OCI-LY1 (cell line): Measurements from ENCODE around the gene CDHR3.

Experiments
- EZH2 ChIP-seq: fragments of 200-600 bp; sonication (generic), shearing (Covaris generic); IDR thresholded peaks from 2 replicates; pipeline ENCODE4 v1.8.0; 2017; ENCODE audit warnings: borderline replicate concordance, mixed run types, mild to moderate bottlenecking, antibody characterized with exemption, low read length, moderate library complexity, mixed read lengths
- TF ChIP-seq, protein P1 (sequence below): fragments of 200-600 bp; sonication (generic), shearing (Covaris generic); IDR thresholded peaks from 2 replicates; pipeline ENCODE4 v1.5.1; 2017; ENCODE audit warnings: mild to moderate bottlenecking, antibody characterized with exemption, low read length, moderate library complexity, mixed read lengths

DNA sequence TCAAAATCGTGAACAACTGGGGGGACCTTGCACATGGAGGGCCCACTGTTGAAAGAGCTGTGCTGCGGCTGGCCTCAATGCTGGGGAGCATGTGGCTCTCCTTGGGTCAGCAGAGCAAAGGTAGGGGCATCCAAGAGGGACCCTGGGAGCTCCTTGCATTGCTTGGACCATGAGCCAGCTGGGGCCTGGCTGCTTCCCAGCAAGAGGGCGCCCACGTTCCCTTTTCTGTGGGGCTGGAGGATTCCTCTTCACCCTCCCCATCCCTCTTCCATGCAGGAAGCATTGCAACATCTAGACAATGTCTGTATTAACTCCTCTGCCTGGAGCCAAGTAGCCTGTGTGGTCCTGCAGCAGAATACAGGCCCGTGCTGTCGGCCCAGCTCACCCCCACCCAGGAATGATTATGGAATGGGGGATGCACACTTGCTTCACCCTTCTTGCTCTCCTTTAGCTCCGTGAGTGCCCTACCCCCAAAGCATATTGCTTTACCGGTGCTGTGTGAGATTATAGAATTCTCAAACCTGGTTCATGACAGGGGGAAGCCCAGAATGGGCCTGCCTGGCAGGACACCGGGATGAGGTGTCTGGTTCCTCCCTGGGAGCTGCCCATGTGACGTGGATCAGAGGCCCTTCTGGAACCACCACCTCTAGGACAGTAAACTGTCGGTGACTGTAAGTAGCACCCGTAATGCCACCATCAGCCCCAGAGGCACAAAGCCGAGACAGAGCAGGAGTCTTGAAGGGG, 87.1 kb downstream of the CDHR3 start:
- TF ChIP-seq, protein P1, sequence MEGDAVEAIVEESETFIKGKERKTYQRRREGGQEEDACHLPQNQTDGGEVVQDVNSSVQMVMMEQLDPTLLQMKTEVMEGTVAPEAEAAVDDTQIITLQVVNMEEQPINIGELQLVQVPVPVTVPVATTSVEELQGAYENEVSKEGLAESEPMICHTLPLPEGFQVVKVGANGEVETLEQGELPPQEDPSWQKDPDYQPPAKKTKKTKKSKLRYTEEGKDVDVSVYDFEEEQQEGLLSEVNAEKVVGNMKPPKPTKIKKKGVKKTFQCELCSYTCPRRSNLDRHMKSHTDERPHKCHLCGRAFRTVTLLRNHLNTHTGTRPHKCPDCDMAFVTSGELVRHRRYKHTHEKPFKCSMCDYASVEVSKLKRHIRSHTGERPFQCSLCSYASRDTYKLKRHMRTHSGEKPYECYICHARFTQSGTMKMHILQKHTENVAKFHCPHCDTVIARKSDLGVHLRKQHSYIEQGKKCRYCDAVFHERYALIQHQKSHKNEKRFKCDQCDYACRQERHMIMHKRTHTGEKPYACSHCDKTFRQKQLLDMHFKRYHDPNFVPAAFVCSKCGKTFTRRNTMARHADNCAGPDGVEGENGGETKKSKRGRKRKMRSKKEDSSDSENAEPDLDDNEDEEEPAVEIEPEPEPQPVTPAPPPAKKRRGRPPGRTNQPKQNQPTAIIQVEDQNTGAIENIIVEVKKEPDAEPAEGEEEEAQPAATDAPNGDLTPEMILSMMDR: peak; percentile 16; the same call in 1 of the 2 replicates
- no peak for TF ChIP-seq EZH2
